ENCODE data around the gene CEP85.

GRCh38 chr1:26327956-26328362 lies 94.0 kb downstream of the CEP85 start:
- TF ChIP-seq FOXK2 (IDR thresholded peaks at IDR 0.05) (no peak), SP1 (IDR thresholded peaks at IDR 0.05) (no peak), ZNF384 (IDR thresholded peaks at IDR 0.05) (no peak), ARNT (IDR thresholded peaks at IDR 0.05) (no peak), TARDBP (IDR thresholded peaks at IDR 0.05) (no peak), FOXM1 (IDR thresholded peaks at IDR 0.05; ENCODE audit: borderline replicate concordance) (no peak)

All from HEK293T (cell line).